ENCODE results near the gene SCN5A. TPM values are rescaled to one million over a fixed set of nuclear protein-coding genes. Genes with fewer than 3 reads are reported as not detected.
"Not testable (repeated sequence)": the region's sequence is repeated elsewhere in the genome, so short reads cannot be mapped to it uniquely, and the experiment has no call there.

The SCN5A gene
- total RNA-seq, 1 donor: not detected

DNA sequence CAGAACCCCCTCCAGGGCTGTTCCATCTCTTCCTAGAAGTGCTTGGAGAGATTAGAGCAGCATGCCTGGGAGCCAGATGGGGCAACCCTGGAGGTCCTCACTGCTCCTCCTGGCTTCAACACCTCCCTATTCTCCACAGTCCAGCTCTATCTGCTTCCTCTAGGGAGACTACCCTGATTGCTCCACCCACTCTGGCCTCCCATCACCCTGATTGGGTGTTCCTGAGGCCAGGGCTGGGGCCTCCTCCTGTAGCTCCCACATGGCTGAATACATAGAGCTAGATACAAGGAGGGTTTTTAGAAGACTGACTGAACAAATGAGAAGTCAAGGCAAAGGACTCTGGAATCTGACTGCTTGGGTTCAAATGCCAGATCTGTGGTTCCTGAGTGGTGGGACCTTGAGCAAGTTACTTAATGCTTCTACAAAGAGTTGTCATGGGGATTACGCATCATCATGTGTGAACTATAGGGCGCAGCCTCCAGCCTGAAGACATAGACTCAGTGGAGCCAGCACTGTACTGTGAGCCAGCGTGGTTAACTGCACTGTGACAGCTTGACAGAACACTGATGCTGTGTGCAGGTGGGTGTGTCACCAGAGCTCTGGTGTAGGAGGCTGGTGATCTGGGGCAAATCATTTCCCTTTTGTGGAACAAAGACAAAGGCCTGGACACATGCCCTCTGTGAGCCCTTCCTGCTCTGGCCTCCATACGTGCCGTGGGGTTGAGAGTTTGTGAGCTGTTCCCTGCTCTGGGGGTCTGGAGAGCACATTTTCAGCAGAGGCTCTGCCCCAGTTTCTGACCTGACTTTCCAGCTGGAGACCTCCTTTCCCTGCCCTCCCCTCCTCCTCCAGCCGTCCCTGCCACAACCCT, 74.8 kb downstream of the SCN5A start:
- no peaks in the 10 kb centered on the region for H4K20me1 ChIP-seq (ENCODE audit: insufficient read depth, low read length)
- no peaks in the 10 kb centered on the region for H3K79me2 ChIP-seq (ENCODE audit: insufficient read depth, low read length)
- H3K4me3 ChIP-seq (ENCODE audit: insufficient read depth, low read length): no peak overlapping the region
- no peaks in the 10 kb centered on the region for H3K4me1 ChIP-seq (ENCODE audit: insufficient read depth, low read length)
- no peaks in the 10 kb centered on the region for H3K27me3 ChIP-seq (ENCODE audit: insufficient read depth, low read length)
- H3K9me3 ChIP-seq (ENCODE audit: low read depth, low read length): no peaks in the 10 kb centered on the region
- H3K27ac ChIP-seq (ENCODE audit: low read depth, low read length): no peak overlapping the region
- H3K36me3 ChIP-seq (ENCODE audit: insufficient read depth, low read length): no peaks in the 10 kb centered on the region
- H2AFZ ChIP-seq (ENCODE audit: low read length): no peak overlapping the region
- DNase-seq (ENCODE audit: insufficient read length, low spot score, missing footprints): no peak
- TF ChIP-seq, protein P1, sequence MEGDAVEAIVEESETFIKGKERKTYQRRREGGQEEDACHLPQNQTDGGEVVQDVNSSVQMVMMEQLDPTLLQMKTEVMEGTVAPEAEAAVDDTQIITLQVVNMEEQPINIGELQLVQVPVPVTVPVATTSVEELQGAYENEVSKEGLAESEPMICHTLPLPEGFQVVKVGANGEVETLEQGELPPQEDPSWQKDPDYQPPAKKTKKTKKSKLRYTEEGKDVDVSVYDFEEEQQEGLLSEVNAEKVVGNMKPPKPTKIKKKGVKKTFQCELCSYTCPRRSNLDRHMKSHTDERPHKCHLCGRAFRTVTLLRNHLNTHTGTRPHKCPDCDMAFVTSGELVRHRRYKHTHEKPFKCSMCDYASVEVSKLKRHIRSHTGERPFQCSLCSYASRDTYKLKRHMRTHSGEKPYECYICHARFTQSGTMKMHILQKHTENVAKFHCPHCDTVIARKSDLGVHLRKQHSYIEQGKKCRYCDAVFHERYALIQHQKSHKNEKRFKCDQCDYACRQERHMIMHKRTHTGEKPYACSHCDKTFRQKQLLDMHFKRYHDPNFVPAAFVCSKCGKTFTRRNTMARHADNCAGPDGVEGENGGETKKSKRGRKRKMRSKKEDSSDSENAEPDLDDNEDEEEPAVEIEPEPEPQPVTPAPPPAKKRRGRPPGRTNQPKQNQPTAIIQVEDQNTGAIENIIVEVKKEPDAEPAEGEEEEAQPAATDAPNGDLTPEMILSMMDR (IDR thresholded peaks at IDR 0.05; ENCODE audit: extremely low read depth, low read depth, low read length): no peak
- no peak overlapping the region for H3K4me2 ChIP-seq (ENCODE audit: insufficient read depth, low read length)

DNA sequence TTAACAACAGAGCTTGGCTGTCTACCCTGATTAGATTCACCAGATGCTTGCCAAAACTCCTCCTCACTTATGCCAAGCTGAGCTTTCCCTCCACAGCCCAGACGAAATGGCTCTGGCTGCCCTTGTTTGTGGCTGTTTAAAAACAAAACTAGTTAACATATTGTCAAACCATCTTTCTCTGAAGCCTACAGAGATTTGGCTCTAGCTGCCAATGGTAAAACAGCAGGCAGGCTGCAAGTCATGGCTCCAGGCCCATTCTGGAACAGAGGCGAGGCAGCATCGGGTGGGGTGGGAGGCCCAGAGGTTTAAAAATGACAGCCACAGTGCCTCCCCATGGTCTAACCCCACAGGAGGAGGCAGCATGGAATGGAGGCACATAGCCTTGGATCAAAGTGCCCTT, 75.9 kb downstream of the SCN5A start:
- DNase-seq (ENCODE audit: insufficient read length, low spot score, missing footprints): no peak

DNA sequence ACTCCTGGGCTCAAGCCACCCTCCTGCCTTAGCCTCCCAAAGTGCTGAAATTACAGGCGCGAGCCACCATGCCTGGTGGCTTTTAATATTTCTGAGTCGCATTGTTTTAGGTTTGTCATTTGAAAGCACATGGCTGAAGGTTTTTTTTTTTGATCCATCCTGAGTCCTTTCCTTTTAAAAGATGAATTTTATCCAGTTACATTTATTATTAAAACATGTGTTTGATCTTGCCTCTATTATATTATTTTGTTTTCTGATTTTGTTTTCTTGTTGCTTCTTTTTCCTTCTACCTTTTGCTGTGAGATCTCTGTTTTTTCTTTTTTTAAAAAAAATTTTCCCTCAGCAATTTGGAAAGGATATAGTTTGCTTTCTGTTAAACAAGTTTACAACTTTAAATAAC, 76.4 kb downstream of the SCN5A start:
- H3K79me2 ChIP-seq (ENCODE audit: insufficient read depth, low read length): no peaks in the 10 kb centered on the region
- H3K36me3 ChIP-seq (ENCODE audit: insufficient read depth, low read length): no peaks in the 10 kb centered on the region
- no peak overlapping the region for H2AFZ ChIP-seq (ENCODE audit: low read length)

More for the DNA sequence above, 75.9 kb downstream of the SCN5A start:
- H3K27ac ChIP-seq (ENCODE audit: low read depth, low read length): no peak overlapping the region
- H3K79me2 ChIP-seq (ENCODE audit: insufficient read depth, low read length): no peaks in the 10 kb centered on the region
- TF ChIP-seq, protein P1 (IDR thresholded peaks at IDR 0.05; ENCODE audit: extremely low read depth, low read depth, low read length): no peak
- no peaks in the 10 kb centered on the region for H4K20me1 ChIP-seq (ENCODE audit: insufficient read depth, low read length)
- H3K4me1 ChIP-seq (ENCODE audit: insufficient read depth, low read length): no peaks in the 10 kb centered on the region
- no peaks in the 10 kb centered on the region for H3K9me3 ChIP-seq (ENCODE audit: low read depth, low read length)
- H2AFZ ChIP-seq (ENCODE audit: low read length): no peak overlapping the region
- no peak overlapping the region for H3K4me3 ChIP-seq (ENCODE audit: insufficient read depth, low read length)
- no peaks in the 10 kb centered on the region for H3K36me3 ChIP-seq (ENCODE audit: insufficient read depth, low read length)
- H3K4me2 ChIP-seq (ENCODE audit: insufficient read depth, low read length): no peak overlapping the region
- H3K27me3 ChIP-seq (ENCODE audit: insufficient read depth, low read length): no peaks in the 10 kb centered on the region

DNA sequence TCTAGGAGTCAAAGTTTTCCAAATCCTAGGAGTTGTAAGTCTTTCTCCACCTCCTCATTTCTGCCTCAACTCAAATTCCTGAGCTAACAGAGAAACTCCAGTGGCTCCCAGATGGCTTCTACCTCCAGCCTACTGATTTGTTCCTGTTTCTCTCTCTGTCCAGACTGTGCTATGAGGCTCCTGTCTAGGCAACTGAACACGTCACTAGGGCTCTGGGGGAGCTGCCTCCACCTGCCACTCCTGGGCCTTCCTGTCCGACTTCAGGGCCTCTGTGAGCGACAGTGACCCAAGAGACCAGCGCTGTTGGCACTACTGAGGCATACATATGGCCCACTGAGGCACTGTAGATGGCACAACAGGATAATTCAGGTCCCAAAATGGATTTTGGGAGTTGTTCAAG, 82.0 kb downstream of the SCN5A start:
- Histone ChIP-seq H3K4me2 (ENCODE audit: insufficient read depth, low read length) (no peak overlapping the region), H3K4me3 (ENCODE audit: insufficient read depth, low read length) (no peak overlapping the region), H3K9me3 (ENCODE audit: low read depth, low read length) (no peaks in the 10 kb centered on the region), H3K27ac (ENCODE audit: low read depth, low read length) (no peak overlapping the region), H3K27me3 (ENCODE audit: insufficient read depth, low read length) (no peaks in the 10 kb centered on the region), H3K36me3 (ENCODE audit: insufficient read depth, low read length) (no peaks in the 10 kb centered on the region), H2AFZ (ENCODE audit: low read length) (no peak overlapping the region), H3K79me2 (ENCODE audit: insufficient read depth, low read length) (no peaks in the 10 kb centered on the region), H3K4me1 (ENCODE audit: insufficient read depth, low read length) (no peaks in the 10 kb centered on the region), H4K20me1 (ENCODE audit: insufficient read depth, low read length) (no peaks in the 10 kb centered on the region)
- DNase-seq (ENCODE audit: insufficient read length, low spot score, missing footprints): no peak
- TF ChIP-seq, protein P1 (IDR thresholded peaks at IDR 0.05; ENCODE audit: extremely low read depth, low read depth, low read length): no peak

More for the DNA sequence above, 76.4 kb downstream of the SCN5A start:
- Histone ChIP-seq H3K9me3 (ENCODE audit: low read depth, low read length) (no peaks in the 10 kb centered on the region), H4K20me1 (ENCODE audit: insufficient read depth, low read length) (no peaks in the 10 kb centered on the region), H3K27me3 (ENCODE audit: insufficient read depth, low read length) (no peaks in the 10 kb centered on the region), H3K4me1 (ENCODE audit: insufficient read depth, low read length) (no peaks in the 10 kb centered on the region), H3K27ac (ENCODE audit: low read depth, low read length) (no peak overlapping the region), H3K4me3 (ENCODE audit: insufficient read depth, low read length) (no peak overlapping the region), H3K4me2 (ENCODE audit: insufficient read depth, low read length) (no peak overlapping the region)
- TF ChIP-seq, protein P1 (IDR thresholded peaks at IDR 0.05; ENCODE audit: extremely low read depth, low read depth, low read length): no peak
- no peak for DNase-seq (ENCODE audit: insufficient read length, low spot score, missing footprints)

DNA sequence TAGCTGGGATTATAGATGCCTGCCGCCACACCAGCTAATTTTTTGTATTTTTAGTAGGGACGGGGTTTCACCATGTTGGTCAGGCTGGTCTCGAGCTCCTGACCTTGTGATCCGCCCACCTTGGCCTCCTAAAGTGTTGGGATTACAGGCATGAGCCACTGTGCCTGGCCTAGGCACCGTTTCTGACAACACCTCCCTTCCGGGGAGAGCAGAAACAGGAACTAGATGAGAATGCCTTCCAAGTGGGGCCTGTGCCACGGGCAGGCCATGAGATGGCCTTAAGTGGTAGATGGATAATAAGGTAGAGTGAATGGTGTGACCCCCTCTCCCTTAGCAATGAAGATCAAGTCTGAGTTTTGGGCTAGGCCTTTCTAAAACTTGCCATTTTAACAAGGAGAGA, 82.7 kb downstream of the SCN5A start:
- H3K27ac ChIP-seq (ENCODE audit: low read depth, low read length); H2AFZ ChIP-seq (ENCODE audit: low read length); H3K4me3 ChIP-seq (ENCODE audit: insufficient read depth, low read length); H3K9me3 ChIP-seq (ENCODE audit: low read depth, low read length); H3K79me2 ChIP-seq (ENCODE audit: insufficient read depth, low read length); H3K4me1 ChIP-seq (ENCODE audit: insufficient read depth, low read length); DNase-seq (ENCODE audit: insufficient read length, low spot score, missing footprints); H3K4me2 ChIP-seq (ENCODE audit: insufficient read depth, low read length); H4K20me1 ChIP-seq (ENCODE audit: insufficient read depth, low read length); H3K36me3 ChIP-seq (ENCODE audit: insufficient read depth, low read length); H3K27me3 ChIP-seq (ENCODE audit: insufficient read depth, low read length): not testable (repeated sequence)

Measured in osteoblast (primary cell).